Loucy (cell line): ENCODE results near the gene CAMK2G.

Experiments used
- EZH2phosphoT487 ChIP-seq: fragments of 200-600 bp; IDR thresholded peaks from 2 replicates; pipeline ENCODE4 v1.6.1; 2018; ENCODE audit warnings: antibody characterized with exemption, mild to moderate bottlenecking, moderate library complexity, borderline replicate concordance
- TF ChIP-seq, protein P1 (sequence below): fragments of 200-600 bp; sonication (generic); conservative IDR thresholded peaks from 2 replicates; pipeline ENCODE4 v1.5.1; 2014; ENCODE audit warnings: mild to moderate bottlenecking, antibody characterized with exemption, low read length

DNA sequence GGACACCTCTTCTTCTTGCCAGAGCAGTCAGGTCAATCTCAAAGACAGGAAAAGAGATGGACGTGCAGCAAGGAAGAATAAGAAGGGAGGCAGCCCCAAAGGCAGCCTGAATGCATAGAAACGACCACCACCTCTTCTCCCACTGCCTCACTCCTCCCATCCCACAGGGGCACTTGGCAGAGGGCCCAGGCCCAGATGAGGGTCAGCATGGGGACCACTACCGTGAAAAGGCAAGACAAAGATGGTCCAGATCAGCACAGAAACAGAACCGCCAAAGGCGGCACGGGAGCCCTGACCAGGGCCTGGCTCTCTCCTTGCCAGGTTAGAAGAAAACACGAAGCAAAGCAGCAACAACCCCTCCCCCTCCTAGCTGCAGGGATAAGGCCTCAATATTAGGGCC, 61.0 kb downstream of the CAMK2G start:
- TF ChIP-seq, protein P1, sequence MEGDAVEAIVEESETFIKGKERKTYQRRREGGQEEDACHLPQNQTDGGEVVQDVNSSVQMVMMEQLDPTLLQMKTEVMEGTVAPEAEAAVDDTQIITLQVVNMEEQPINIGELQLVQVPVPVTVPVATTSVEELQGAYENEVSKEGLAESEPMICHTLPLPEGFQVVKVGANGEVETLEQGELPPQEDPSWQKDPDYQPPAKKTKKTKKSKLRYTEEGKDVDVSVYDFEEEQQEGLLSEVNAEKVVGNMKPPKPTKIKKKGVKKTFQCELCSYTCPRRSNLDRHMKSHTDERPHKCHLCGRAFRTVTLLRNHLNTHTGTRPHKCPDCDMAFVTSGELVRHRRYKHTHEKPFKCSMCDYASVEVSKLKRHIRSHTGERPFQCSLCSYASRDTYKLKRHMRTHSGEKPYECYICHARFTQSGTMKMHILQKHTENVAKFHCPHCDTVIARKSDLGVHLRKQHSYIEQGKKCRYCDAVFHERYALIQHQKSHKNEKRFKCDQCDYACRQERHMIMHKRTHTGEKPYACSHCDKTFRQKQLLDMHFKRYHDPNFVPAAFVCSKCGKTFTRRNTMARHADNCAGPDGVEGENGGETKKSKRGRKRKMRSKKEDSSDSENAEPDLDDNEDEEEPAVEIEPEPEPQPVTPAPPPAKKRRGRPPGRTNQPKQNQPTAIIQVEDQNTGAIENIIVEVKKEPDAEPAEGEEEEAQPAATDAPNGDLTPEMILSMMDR = no peak
- no peak for TF ChIP-seq EZH2phosphoT487
